Body of pancreas (tissue), 4 donors: Measurements from ENCODE around the gene PTX4.

Experiments
- POLR2A ChIP-seq, 3 donors: fragments of 450-650 bp; IDR thresholded peaks; one replicate each; pipeline ENCODE4 v1.6.1; 2016; ENCODE audit warnings: antibody characterized with exemption in 3 of 3, mild to moderate bottlenecking in 2 of 3
- TF ChIP-seq, protein P1 (sequence below), 7 experiments: fragments of 450-650 bp in 4 of 7; fragments of 200-600 bp in 3 of 7; sonication (generic) in 3 of 7; IDR thresholded peaks; one replicate each; pipeline ENCODE4 v1.5.1; 2016 to 2019; ENCODE audit warnings: antibody characterized with exemption in 7 of 7

DNA sequence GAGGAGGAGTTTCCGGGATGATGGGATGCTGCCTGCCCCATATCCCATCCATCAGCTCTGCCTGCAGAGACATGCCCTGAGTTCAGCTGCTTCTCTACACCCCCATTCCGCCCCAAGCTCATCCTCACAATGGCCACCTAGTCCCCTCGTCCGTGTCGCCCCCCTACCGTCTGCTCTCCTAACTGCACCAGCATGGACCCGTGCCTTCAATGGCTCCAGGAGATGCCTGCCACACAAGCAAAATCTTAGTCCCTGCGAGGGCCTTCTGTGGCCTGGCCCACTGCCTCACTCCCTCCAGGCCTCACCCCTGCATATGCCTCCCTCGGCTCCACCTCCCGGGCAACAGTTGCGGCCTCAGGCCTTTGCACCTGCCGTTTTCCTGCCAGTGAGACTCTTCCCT, 2.6 kb upstream of the PTX4 start:
- TF ChIP-seq, protein P1, sequence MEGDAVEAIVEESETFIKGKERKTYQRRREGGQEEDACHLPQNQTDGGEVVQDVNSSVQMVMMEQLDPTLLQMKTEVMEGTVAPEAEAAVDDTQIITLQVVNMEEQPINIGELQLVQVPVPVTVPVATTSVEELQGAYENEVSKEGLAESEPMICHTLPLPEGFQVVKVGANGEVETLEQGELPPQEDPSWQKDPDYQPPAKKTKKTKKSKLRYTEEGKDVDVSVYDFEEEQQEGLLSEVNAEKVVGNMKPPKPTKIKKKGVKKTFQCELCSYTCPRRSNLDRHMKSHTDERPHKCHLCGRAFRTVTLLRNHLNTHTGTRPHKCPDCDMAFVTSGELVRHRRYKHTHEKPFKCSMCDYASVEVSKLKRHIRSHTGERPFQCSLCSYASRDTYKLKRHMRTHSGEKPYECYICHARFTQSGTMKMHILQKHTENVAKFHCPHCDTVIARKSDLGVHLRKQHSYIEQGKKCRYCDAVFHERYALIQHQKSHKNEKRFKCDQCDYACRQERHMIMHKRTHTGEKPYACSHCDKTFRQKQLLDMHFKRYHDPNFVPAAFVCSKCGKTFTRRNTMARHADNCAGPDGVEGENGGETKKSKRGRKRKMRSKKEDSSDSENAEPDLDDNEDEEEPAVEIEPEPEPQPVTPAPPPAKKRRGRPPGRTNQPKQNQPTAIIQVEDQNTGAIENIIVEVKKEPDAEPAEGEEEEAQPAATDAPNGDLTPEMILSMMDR (IDR thresholded peaks at IDR 0.05), result no peak
- no peak for TF ChIP-seq POLR2A (IDR thresholded peaks at IDR 0.05)
